GM23248 (cell line): ENCODE data around the gene TAGLN2. TPM values are rescaled to one million over a fixed set of nuclear protein-coding genes. Genes with fewer than 3 reads are reported as not detected.

Experiments
- DNase-seq: peaks from one replicate; pipeline ENCODE4 v3.0.0-alpha.2; 2015
- H2AFZ ChIP-seq: fragments of 200-600 bp; sonication (generic); 2 replicates; pipeline ENCODE4 v1.6.1; 2016; ENCODE audit warnings: antibody characterized with exemption
- H3F3A ChIP-seq: fragments of 200-600 bp; sonication (generic); 2 replicates; pipeline ENCODE4 v1.6.1; 2016; ENCODE audit warnings: mild to moderate bottlenecking, antibody characterized with exemption, mixed run types; ENCODE audit not compliant: insufficient read depth
- H3K27ac ChIP-seq: fragments of 200-600 bp; sonication (generic); 2 replicates; pipeline ENCODE4 v1.5.1; 2016; ENCODE audit warnings: mild to moderate bottlenecking
- H3K27me3 ChIP-seq: fragments of 200-600 bp; sonication (generic); replicated peaks from 2 replicates; pipeline ENCODE4 v1.6.1; 2016; ENCODE audit warnings: mild to moderate bottlenecking; ENCODE audit not compliant: insufficient read depth
- H3K36me3 ChIP-seq: fragments of 200-600 bp; sonication (generic); 2 replicates; pipeline ENCODE4 v1.6.1; 2016; ENCODE audit warnings: low read depth, mild to moderate bottlenecking
- H3K4me1 ChIP-seq: fragments of 200-600 bp; sonication (generic); 2 replicates; pipeline ENCODE4 v1.6.1; 2016; ENCODE audit warnings: mild to moderate bottlenecking; ENCODE audit not compliant: insufficient read depth
- H3K4me2 ChIP-seq: fragments of 200-600 bp; sonication (generic); one replicate; pipeline ENCODE4 v1.6.1; 2016; ENCODE audit warnings: mild to moderate bottlenecking; ENCODE audit not compliant: unreplicated experiment
- H3K4me3 ChIP-seq: fragments of 200-600 bp; sonication (generic); 2 replicates; pipeline ENCODE4 v1.5.1; 2016; ENCODE audit warnings: mild to moderate bottlenecking
- H3K79me2 ChIP-seq: fragments of 200-600 bp; sonication (generic); 2 replicates; pipeline ENCODE4 v1.6.1; 2016; ENCODE audit warnings: mild to moderate bottlenecking; ENCODE audit not compliant: insufficient read depth
- H3K9ac ChIP-seq: fragments of 200-600 bp; sonication (generic); 2 replicates; pipeline ENCODE4 v1.6.1; 2016; ENCODE audit warnings: mild to moderate bottlenecking
- H3K9me2 ChIP-seq: fragments of 200-600 bp; sonication (generic); 2 replicates; pipeline ENCODE4 v1.6.1; 2016; ENCODE audit warnings: mixed run types, mild to moderate bottlenecking, moderate library complexity; ENCODE audit not compliant: insufficient read depth
- H3K9me3 ChIP-seq: fragments of 200-600 bp; sonication (generic); one replicate; pipeline ENCODE4 v1.6.1; 2017; ENCODE audit warnings: low read depth
- H4K20me1 ChIP-seq: fragments of 200-600 bp; sonication (generic); 2 replicates; pipeline ENCODE4 v1.6.0; 2016; ENCODE audit not compliant: insufficient read depth
- EZH2 ChIP-seq: fragments of 200-600 bp; sonication (generic); IDR thresholded peaks from 2 replicates; pipeline ENCODE4 v1.6.1; 2018; ENCODE audit warnings: antibody characterized with exemption, mild to moderate bottlenecking; ENCODE audit not compliant: insufficient read depth, poor library complexity, severe bottlenecking
- EZH2phosphoT487 ChIP-seq: fragments of 200-600 bp; sonication (generic); IDR thresholded peaks from 2 replicates; pipeline ENCODE4 v1.6.1; 2018; ENCODE audit warnings: antibody characterized with exemption, moderate library complexity, mild to moderate bottlenecking, low read depth; ENCODE audit not compliant: insufficient read depth
- whole genome bisulfite sequencing, 2 experiments: methylation state at CpG; one replicate each; pipeline ENCODE4 v1.1.6; 2015 to 2017; ENCODE audit warnings: low lambda C conversion rate in 2 of 2, low coverage in 1 of 2; ENCODE audit errors: missing lambda C conversion rate in 2 of 2; 5-methylcytosine and 5-hydroxymethylcytosine counted together
- in situ Hi-C: fragments of 300-500 bp; cut with MboI; formaldehyde crosslinking; loops from 2 replicates; pipeline ENCODE4 v1.15.0; 2020
- polyA plus RNA-seq: library from polyadenylated mRNA; unstranded; fragments of >200 nt; fragmentation: Nextera tagmentation; extraction: Ambion mirVana; gene quantifications from 2 replicates; pipeline ENCODE4 v1.2.1, GENCODE V29; 2016
- total RNA-seq: library from RNA; depleted of rRNA; stranded (reverse); fragments of >200 nt; shearing (Covaris generic); gene quantifications from 2 replicates; pipeline ENCODE4 v1.2.3, GENCODE V29; 2014

TAGLN2 gene
- total and polyA plus RNA-seq, 2 experiments from 2014 or later: 400 to 692 TPM

GRCh38 chr1:159927849-159928431, 2.6 kb upstream of the TAGLN2 start:
- Histone ChIP-seq H3K4me3 (no peak overlapping the region), H4K20me1 (no peaks in the 10 kb centered on the region), H3K79me2 (peaks cover 15% of the 10 kb centered on the region), H3K4me2 (no peak overlapping the region), H3K27me3 (no peaks in the 10 kb centered on the region), H3K36me3 (no peaks in the 10 kb centered on the region), H3K9me3 (no peaks in the 10 kb centered on the region), H2AFZ (no peak overlapping the region), H3F3A (no peaks in the 10 kb centered on the region), H3K9me2 (no peaks in the 10 kb centered on the region), H3K9ac (no peak overlapping the region), H3K4me1 (peaks cover 3% of the 10 kb centered on the region), H3K27ac (no peak overlapping the region)
- no peak for DNase-seq
- no peak for TF ChIP-seq EZH2phosphoT487
- TF ChIP-seq EZH2: no peak
- 80 to 81% methylated on average over 11 to 13 of the region's 13 CpGs for WGBS, 2 experiments
- in situ Hi-C loops: no loop called here

GRCh38 chr1:159927211-159927848, 2.0 kb upstream of the TAGLN2 start:
- Histone ChIP-seq H3K79me2 (peaks cover 21% of the 10 kb centered on the region), H4K20me1 (no peaks in the 10 kb centered on the region), H3K4me2 (no peak overlapping the region), H3K9ac (no peak overlapping the region), H3K4me1 (peaks cover 9% of the 10 kb centered on the region), H3K9me2 (no peaks in the 10 kb centered on the region), H2AFZ (no peak overlapping the region), H3K27me3 (no peaks in the 10 kb centered on the region), H3K4me3 (no peak overlapping the region), H3K9me3 (no peaks in the 10 kb centered on the region), H3K27ac (no peak overlapping the region), H3F3A (no peaks in the 10 kb centered on the region), H3K36me3 (no peaks in the 10 kb centered on the region)
- in situ Hi-C loops: no loop called here
- no peak for TF ChIP-seq EZH2phosphoT487
- no peak for TF ChIP-seq EZH2
- 77 to 82% methylated on average over 15 to 16 of the region's 16 CpGs for WGBS, 2 experiments
- no peak for DNase-seq

GRCh38 chr1:159925719-159926078, 392 bp upstream of the TAGLN2 start:
- Histone ChIP-seq H3K4me2 (peak overlapping the region; percentile 84), H3K36me3 (no peaks in the 10 kb centered on the region), H3K27me3 (no peaks in the 10 kb centered on the region), H3K79me2 (peaks cover 37% of the 10 kb centered on the region), H4K20me1 (no peaks in the 10 kb centered on the region), H3K9ac (peak overlapping the region; percentile 98), H3K9me3 (no peaks in the 10 kb centered on the region), H3F3A (peaks cover 4% of the 10 kb centered on the region), H3K27ac (peak overlapping the region; percentile 98), H3K4me1 (peaks cover 23% of the 10 kb centered on the region), H3K9me2 (no peaks in the 10 kb centered on the region), H3K4me3 (peak overlapping the region; percentile 85), H2AFZ (peak overlapping the region; percentile 84)
- DNase-seq: no peak
- in situ Hi-C loops: no loop called here
- WGBS, 2 experiments: 9 to 11% methylated on average over 7 of the region's 7 CpGs
- TF ChIP-seq EZH2 (no peak), EZH2phosphoT487 (no peak)

DNA sequence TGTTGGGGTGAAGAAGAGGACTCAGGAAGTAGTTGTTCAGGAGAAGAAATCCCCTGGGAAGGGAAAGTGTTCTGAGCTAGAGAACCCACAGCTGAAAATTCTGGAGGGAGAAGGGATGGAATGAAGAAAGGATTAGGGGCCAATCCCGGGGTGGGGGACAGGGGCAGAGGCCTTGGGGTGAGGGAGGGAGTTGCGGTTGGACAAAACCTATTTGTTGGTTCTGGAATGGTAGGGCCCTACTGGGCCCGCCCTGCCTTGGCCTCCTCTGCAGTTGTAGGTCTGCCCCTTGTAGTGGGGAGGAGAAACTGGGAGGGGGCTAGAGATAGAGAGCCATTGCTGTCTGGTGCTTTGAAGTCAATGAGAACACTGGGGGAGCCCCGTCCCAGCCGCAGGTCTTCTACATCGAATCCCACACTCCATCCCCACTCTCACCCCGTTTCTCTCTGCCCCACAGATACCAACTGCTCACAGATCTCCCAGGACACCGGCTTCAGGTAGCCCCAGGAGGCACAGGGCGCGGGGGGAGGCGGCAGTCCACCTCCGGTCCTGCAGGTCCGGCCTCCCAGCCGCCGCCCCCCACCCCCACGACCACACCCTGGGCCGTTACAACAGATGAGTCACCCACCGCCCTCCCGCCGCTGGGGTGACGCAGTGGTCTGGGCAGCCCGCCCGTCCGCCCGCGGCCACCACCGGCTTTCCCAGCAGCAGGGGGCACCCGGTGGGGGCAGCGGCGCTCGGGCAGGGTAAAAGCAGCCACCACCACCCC, 1.1 kb downstream of the TAGLN2 start:
- Histone ChIP-seq H3K4me1 (peaks cover 23% of the 10 kb centered on the region), H3K9me3 (no peaks in the 10 kb centered on the region), H3F3A (peaks cover 14% of the 10 kb centered on the region), H3K4me3 (peak overlapping the region; percentile 85), H3K27ac (peak overlapping the region; percentile 98), H3K79me2 (peaks cover 52% of the 10 kb centered on the region), H4K20me1 (no peaks in the 10 kb centered on the region), H2AFZ (no peak overlapping the region), H3K27me3 (no peaks in the 10 kb centered on the region), H3K4me2 (peak overlapping the region; percentile 95), H3K9me2 (no peaks in the 10 kb centered on the region), H3K9ac (peak overlapping the region; percentile 98), H3K36me3 (peaks cover 8% of the 10 kb centered on the region; the same call in 1 of the 2 replicates)
- WGBS, 2 experiments: 0 to 1% methylated on average over 14 to 16 of the region's 31 CpGs
- DNase-seq: peak; percentile 96
- TF ChIP-seq EZH2phosphoT487 (no peak), EZH2 (no peak)
- in situ Hi-C loops: no loop called here
